Transverse colon (tissue), 3 donors: ENCODE data around the gene NLGN1.

ENCODE experiments used
- CTCF ChIP-seq, 5 experiments: fragments of 200-600 bp in 3 of 5; fragments of 450-650 bp in 2 of 5; sonication (generic) in 3 of 5; IDR thresholded peaks; 1 replicate in 2 of 5; 2 replicates in 3 of 5; pipeline ENCODE4 v1.5.1; 2016 to 2017; ENCODE audit warnings: antibody characterized with exemption in 5 of 5, inconsistent platforms in 3 of 5, mild to moderate bottlenecking in 2 of 5, moderate library complexity in 1 of 5
- EP300 ChIP-seq: sonication (generic); formaldehyde crosslinking; IDR thresholded peaks from one replicate; pipeline ENCODE4 v1.6.1; 2017; ENCODE audit warnings: antibody characterized with exemption, low read depth

- TF ChIP-seq CTCF (IDR thresholded peaks at IDR 0.05) (no peak), EP300 (no peak)
These were observed 703.7 kb downstream of the NLGN1 start for GRCh38 chr3:174101244-174101643.
